HepG2 (cell line): Measurements from ENCODE around the gene TXNL4B. TPM values are rescaled to one million over a fixed set of nuclear protein-coding genes. Genes with fewer than 3 reads are reported as not detected.
"Not testable (repeated sequence)": the region's sequence is repeated elsewhere in the genome, so short reads cannot be mapped to it uniquely, and the experiment has no call there.

Experiments
- CHD4 ChIP-seq: fragments of 200-600 bp; sonication (generic); IDR thresholded peaks from 2 replicates; pipeline ENCODE4 v1.7.0; 2017; ENCODE audit warnings: mild to moderate bottlenecking, low read length, borderline replicate concordance
- CREB1 ChIP-seq, 2 experiments: fragments of 450-650 bp in 1 of 2; IDR thresholded peaks; 2 replicates each; pipeline ENCODE4 v1.6.1; 2016 to 2017; ENCODE audit warnings: control low read depth in 1 of 2, mild to moderate bottlenecking in 1 of 2, missing compliant biosample characterization in 1 of 2, missing genetic modification characterization in 1 of 2
- EP300 ChIP-seq, 3 experiments: sonication (generic) in 1 of 3; formaldehyde crosslinking in 1 of 3; IDR thresholded peaks; 2 replicates each; pipeline versions ENCODE4 v1.5.1 to v1.6.1; 2011 to 2020; ENCODE audit warnings: low read depth in 2 of 3, low read length in 2 of 3, borderline replicate concordance in 1 of 3, improper control_type of control experiment in 1 of 3, mild to moderate bottlenecking in 1 of 3, missing genetic modification reagents in 1 of 3, moderate library complexity in 1 of 3
- ERF ChIP-seq: IDR thresholded peaks from 2 replicates; pipeline ENCODE4 v1.6.1; 2018; ENCODE audit warnings: missing biosample characterization, missing genetic modification reagents
- HDAC2 ChIP-seq: sonication (generic); formaldehyde crosslinking; IDR thresholded peaks from 2 replicates; pipeline ENCODE4 v1.4.0; 2020; ENCODE audit warnings: missing genetic modification reagents
- HMG20B ChIP-seq: conservative IDR thresholded peaks from 2 replicates; pipeline ENCODE4 v1.6.1; 2016; ENCODE audit warnings: missing genetic modification reagents, missing compliant biosample characterization
- HMGXB3 ChIP-seq: sonication (generic); formaldehyde crosslinking; IDR thresholded peaks from 2 replicates; pipeline ENCODE4 v1.4.0; 2020; ENCODE audit warnings: missing genetic modification reagents, borderline replicate concordance
- ISL2 ChIP-seq: sonication (generic); formaldehyde crosslinking; IDR thresholded peaks from 2 replicates; pipeline ENCODE4 v1.5.0; 2020; ENCODE audit warnings: missing genetic modification reagents
- KAT8 ChIP-seq: IDR thresholded peaks from 2 replicates; pipeline ENCODE4 v1.6.1; 2016; ENCODE audit warnings: missing genetic modification reagents, missing compliant biosample characterization
- LCORL ChIP-seq, 2 experiments: fragments of 450-650 bp in 1 of 2; sonication (generic) in 1 of 2; formaldehyde crosslinking in 1 of 2; IDR thresholded peaks; 2 replicates each; pipeline versions ENCODE4 v1.5.0 to v1.6.1; 2017 to 2020; ENCODE audit warnings: antibody characterized with exemption in 1 of 2, missing genetic modification reagents in 1 of 2
- NCOA2 ChIP-seq: sonication (generic); formaldehyde crosslinking; IDR thresholded peaks from 2 replicates; pipeline ENCODE4 v1.8.0; 2022; ENCODE audit warnings: inconsistent platforms
- NFKBIZ ChIP-seq: IDR thresholded peaks from 2 replicates; pipeline ENCODE4 v1.6.1; 2018; ENCODE audit warnings: missing genetic modification reagents, missing compliant biosample characterization
- SIX1 ChIP-seq: sonication (generic); formaldehyde crosslinking; IDR thresholded peaks from 2 replicates; pipeline ENCODE4 v1.4.0; 2020; ENCODE audit warnings: missing genetic modification reagents, borderline replicate concordance
- SOX13 ChIP-seq, 3 experiments: fragments of 450-650 bp in 1 of 3; sonication (generic) in 1 of 3; formaldehyde crosslinking in 1 of 3; IDR thresholded peaks in 2 of 3; conservative IDR thresholded peaks in 1 of 3; 2 replicates each; pipeline versions ENCODE4 v1.5.0 to v1.6.1; 2016 to 2020; ENCODE audit warnings: antibody characterized with exemption in 1 of 3, mild to moderate bottlenecking in 1 of 3, missing compliant biosample characterization in 1 of 3, missing genetic modification reagents in 1 of 3, moderate library complexity in 1 of 3
- TEAD3 ChIP-seq: optimal IDR thresholded peaks from 2 replicates; pipeline ENCODE3; 2016; ENCODE audit warnings: borderline replicate concordance
- TFE3 ChIP-seq: IDR thresholded peaks from 2 replicates; pipeline ENCODE4 v1.6.1; 2016
- THAP11 ChIP-seq: IDR thresholded peaks from 2 replicates; pipeline ENCODE4 v1.6.1; 2016; ENCODE audit warnings: missing biosample characterization, missing genetic modification reagents
- TP53 ChIP-seq: sonication (generic); formaldehyde crosslinking; conservative IDR thresholded peaks from 2 replicates; pipeline ENCODE4 v1.4.0; 2020; ENCODE audit warnings: missing genetic modification reagents
- ZNF205 ChIP-seq: IDR thresholded peaks from 2 replicates; pipeline ENCODE4 v1.6.1; 2018; ENCODE audit warnings: missing biosample characterization, missing genetic modification reagents
- ZNF275 ChIP-seq: sonication (generic); formaldehyde crosslinking; IDR thresholded peaks from 2 replicates; pipeline ENCODE4 v1.8.0; 2022; ENCODE audit warnings: missing genetic modification reagents, mild to moderate bottlenecking, inconsistent platforms, borderline replicate concordance
- ZNF792 ChIP-seq: IDR thresholded peaks from 2 replicates; pipeline ENCODE4 v1.6.1; 2016
- polyA plus RNA-seq, 8 experiments: library from polyadenylated mRNA; depleted of rRNA in 3 of 8; stranded (reverse) in 7 of 8; unstranded in 1 of 8; fragments of >200 nt; fragmentation: Illumina TruSeq in 4 of 8; extraction: Trizol in 4 of 8; gene quantifications; 2 replicates each; pipeline versions ENCODE4 v1.2.1 to v1.2.3, GENCODE V29; 2011 to 2016; ENCODE audit warnings: low read depth in 4 of 8, missing spikeins in 1 of 8, mixed read lengths in 1 of 8; ENCODE audit not compliant: insufficient read depth in 1 of 8
- total RNA-seq, 5 experiments: library from RNA; depleted of rRNA; stranded (reverse); fragments of >200 nt; fragmentation: Illumina TruSeq; extraction: Trizol; gene quantifications; 2 replicates each; pipeline ENCODE4 v1.2.3, GENCODE V29; 2016; ENCODE audit warnings: low read depth in 1 of 5

The TXNL4B gene
- total and polyA plus RNA-seq, 2 of the 13 experiments (the other 11 are each of a cell fraction or from before 2014, with no cell fraction given): 17.4 to 18.3 TPM

- peak; percentile 60; the same call in 1 of the 2 replicates for TF ChIP-seq HMGXB3 (CRISPR knock-in tag)
- peak; percentile 82 for TF ChIP-seq HDAC2 (CRISPR knock-in tag)
- peak; percentile 66; the same call in 1 of the 2 replicates for TF ChIP-seq KAT8 (CRISPR knock-in tag)
- TF ChIP-seq NFKBIZ (CRISPR knock-in tag): peak; percentile 71; the same call in 1 of the 2 replicates
- TF ChIP-seq ERF: peak; percentile 26; the same call in 1 of the 2 replicates
- TF ChIP-seq TFE3 (CRISPR knock-in tag): peak; percentile 65
- TF ChIP-seq ZNF792 (CRISPR knock-in tag): peak; percentile 100
- TF ChIP-seq EP300 (IDR thresholded peaks at IDR 0.05; ENCODE audit: low read depth in 2 of 2, low read length in 2 of 2): peak in 1 of 2 experiments; percentile 87; a peak in 2 of 4 replicates
- TF ChIP-seq EP300 (CRISPR knock-in tag; IDR thresholded peaks at IDR 0.05; ENCODE audit: borderline replicate concordance): peak; percentile 68; the same call in 1 of the 2 replicates
- peak; percentile 76 for TF ChIP-seq ISL2 (CRISPR knock-in tag)
- TF ChIP-seq SIX1 (CRISPR knock-in tag): peak; percentile 43; the same call in 1 of the 2 replicates
- peak; percentile 64; the same call in 1 of the 2 replicates for TF ChIP-seq TP53 (CRISPR knock-in tag)
- TF ChIP-seq THAP11 (CRISPR knock-in tag): peak; percentile 61
- not testable (repeated sequence) for TF ChIP-seq CREB1, LCORL (IDR thresholded peaks at IDR 0.05)
- TF ChIP-seq CREB1 (CRISPR knock-in tag; IDR thresholded peaks at IDR 0.05): peak; percentile 52
- peak; percentile 30; the same call in 1 of the 2 replicates for TF ChIP-seq HMG20B (CRISPR knock-in tag)
- peak; percentile 68; the same call in 1 of the 2 replicates for TF ChIP-seq CHD4
- TF ChIP-seq ZNF205 (CRISPR knock-in tag): 0 out of 2 replicates have a peak, but pooled peaks have one; percentile 50
- peak; percentile 95 for TF ChIP-seq NCOA2 (CRISPR knock-in tag)
- peak; percentile 69; the same call in 1 of the 2 replicates for TF ChIP-seq SOX13 (IDR thresholded peaks at IDR 0.05)
- TF ChIP-seq SOX13 (CRISPR knock-in tag; conservative IDR thresholded peaks at IDR 0.05 in 1 of 2, IDR thresholded peaks at IDR 0.05 in 1 of 2): peak in 1 of 2 experiments; percentile 96; a peak in 2 of 4 replicates
- TF ChIP-seq ZNF275 (CRISPR knock-in tag): peak; percentile 49; the same call in 1 of the 2 replicates
- TF ChIP-seq TEAD3 (CRISPR knock-in tag): peak; percentile 35
- peak; percentile 81 for TF ChIP-seq LCORL (CRISPR knock-in tag; IDR thresholded peaks at IDR 0.05)
These were observed 39.1 kb downstream of the TXNL4B start, which contains the start of gene HP (continued) for GRCh38 chr16:72054254-72054847.
